HFFc6 (cell line): Measurements from ENCODE around the gene PLB1. TPM values are rescaled to one million over a fixed set of nuclear protein-coding genes. Genes with fewer than 3 reads are reported as not detected.

ENCODE experiments used
- DNase-seq: peaks from one replicate; pipeline ENCODE4 v3.0.0-alpha.2; 2018
- H3K27ac Mint-ChIP-seq: 2 replicates; pipeline ENCODE4 v1.8.0; 2020; ENCODE audit warnings: mild to moderate bottlenecking, mixed read lengths
- H3K27me3 Mint-ChIP-seq: 2 replicates; pipeline ENCODE4 v1.8.0; 2021; ENCODE audit warnings: mild to moderate bottlenecking, moderate library complexity, mixed read lengths; ENCODE audit not compliant: insufficient read depth
- H3K36me3 Mint-ChIP-seq: 2 replicates; pipeline ENCODE4 v1.8.0; 2021; ENCODE audit warnings: low read depth, mixed read lengths
- H3K4me1 Mint-ChIP-seq: 2 replicates; pipeline ENCODE4 v1.8.0; 2020; ENCODE audit warnings: low read depth, mixed read lengths
- H3K4me3 Mint-ChIP-seq: 2 replicates; pipeline ENCODE4 v1.8.0; 2020; ENCODE audit warnings: mild to moderate bottlenecking, moderate library complexity, mixed read lengths
- H3K9me3 Mint-ChIP-seq: 2 replicates; pipeline ENCODE4 v1.8.0; 2020; ENCODE audit warnings: mild to moderate bottlenecking, mixed read lengths
- CTCF ChIP-seq: fragments of 200-600 bp; sonication (generic); IDR thresholded peaks from 2 replicates; pipeline ENCODE4 v1.5.0; 2021; ENCODE audit warnings: antibody characterized with exemption, mild to moderate bottlenecking
- total RNA-seq, 6 experiments: library from RNA; stranded (reverse); fragmentation: NEBNext Ultra II Directional; extraction: Animal tissue kit (Norgen Biotek cat#: 25700); gene quantifications; 2 replicates in 1 of 6; 3 replicates in 5 of 6; pipeline ENCODE4 v1.2.3, GENCODE V29; 2021

Gene PLB1
- total RNA-seq, 6 experiments from 2014 or later, result 0.36 to 0.95 (median 0.62) TPM

GRCh38 chr2:28586867-28587266 lies 91.0 kb downstream of the PLB1 start:
- H3K4me1 Mint-ChIP-seq, result peaks cover 46% of the 10 kb centered on the region
- no peak for DNase-seq
- no peaks in the 10 kb centered on the region for H3K9me3 Mint-ChIP-seq
- no peak overlapping the region for H3K27ac Mint-ChIP-seq
- no peak overlapping the region for H3K4me3 Mint-ChIP-seq
- no peaks in the 10 kb centered on the region; the same call in 1 of the 2 replicates for H3K27me3 Mint-ChIP-seq
- H3K36me3 Mint-ChIP-seq, result no peaks in the 10 kb centered on the region
- no peak for TF ChIP-seq CTCF

GRCh38 chr2:28587526-28588291 lies 91.8 kb downstream of the PLB1 start:
- no peak for TF ChIP-seq CTCF
- H3K27me3 Mint-ChIP-seq, result no peaks in the 10 kb centered on the region; the same call in 1 of the 2 replicates
- H3K9me3 Mint-ChIP-seq, result no peaks in the 10 kb centered on the region
- H3K4me1 Mint-ChIP-seq, result peaks cover 42% of the 10 kb centered on the region
- DNase-seq, result no peak
- H3K27ac Mint-ChIP-seq, result no peak overlapping the region
- no peak overlapping the region for H3K4me3 Mint-ChIP-seq
- no peaks in the 10 kb centered on the region for H3K36me3 Mint-ChIP-seq

- TF ChIP-seq CTCF, result no peak
- Mint-ChIP-seq H3K36me3 (no peaks in the 10 kb centered on the region), H3K27me3 (no peaks in the 10 kb centered on the region; the same call in 1 of the 2 replicates), H3K27ac (no peak overlapping the region), H3K9me3 (no peaks in the 10 kb centered on the region), H3K4me3 (no peak overlapping the region), H3K4me1 (peaks cover 41% of the 10 kb centered on the region)
- DNase-seq, result no peak
Measured at GRCh38 chr2:28588292-28588670, 92.4 kb downstream of the PLB1 start.

GRCh38 chr2:28589746-28590463 lies 94.0 kb downstream of the PLB1 start:
- peaks cover 40% of the 10 kb centered on the region for H3K4me1 Mint-ChIP-seq
- H3K4me3 Mint-ChIP-seq, result no peak overlapping the region
- DNase-seq, result no peak
- H3K27me3 Mint-ChIP-seq, result no peaks in the 10 kb centered on the region; the same call in 1 of the 2 replicates
- H3K27ac Mint-ChIP-seq, result no peak overlapping the region
- H3K36me3 Mint-ChIP-seq, result no peaks in the 10 kb centered on the region
- H3K9me3 Mint-ChIP-seq, result no peaks in the 10 kb centered on the region
- no peak for TF ChIP-seq CTCF

- no peak overlapping the region for H3K27ac Mint-ChIP-seq
- no peaks in the 10 kb centered on the region for H3K9me3 Mint-ChIP-seq
- DNase-seq, result no peak
- H3K4me3 Mint-ChIP-seq, result no peak overlapping the region
- peaks cover 40% of the 10 kb centered on the region for H3K4me1 Mint-ChIP-seq
- no peak for TF ChIP-seq CTCF
- H3K27me3 Mint-ChIP-seq, result no peaks in the 10 kb centered on the region; the same call in 1 of the 2 replicates
- H3K36me3 Mint-ChIP-seq, result no peaks in the 10 kb centered on the region
Measured at GRCh38 chr2:28590496-28591301, 94.8 kb downstream of the PLB1 start.
